Neural cell (in vitro differentiated cells): Measurements from ENCODE around the gene RAB42. TPM values are rescaled to one million over a fixed set of nuclear protein-coding genes. Genes with fewer than 3 reads are reported as not detected.

Source experiments
- polyA plus RNA-seq: library from polyadenylated mRNA; depleted of rRNA; stranded (reverse); fragments of >200 nt; gene quantifications from 2 replicates; pipeline ENCODE4 v1.2.3, GENCODE V29; 2014
- small RNA-seq, 3 experiments: library from RNA; depleted of rRNA; stranded (forward); fragments of <200 nt; gene quantifications; one replicate each; pipeline ENCODE3, GENCODE V24; 2012

The RAB42 gene
- polyA plus RNA-seq, 1 donor from 2014 or later: not detected

Small RNA genes within 50 kb of the gene (small RNA-seq; reads per million reads assigned to genes)
- gene SNORA16A (0 reads per million in 3 experiments), gene SNORA44 (0 reads per million in 3 experiments), gene SNORA61 (0 reads per million in 3 experiments), gene SNORD99 (175 to 245 (median 209) reads per million in 3 experiments)

Other genes with a start within 250 kb of the RAB42 start
- gene PHACTR4, start 222.5 kb upstream of the RAB42 start, polyA plus RNA-seq: 7.8 and 7.9 TPM in 2 replicates
- gene RCC1, start 86.2 kb upstream of the RAB42 start, polyA plus RNA-seq: 13.1 and 15.3 TPM in 2 replicates
- 80.8 and 91.6 TPM in 2 replicates for gene TRNAU1AP, start 39.2 kb upstream of the RAB42 start, polyA plus RNA-seq
- 49.0 and 59.3 TPM in 2 replicates for gene TAF12, start 50.8 kb downstream of the RAB42 start, polyA plus RNA-seq
- gene RNU11, start 56.3 kb downstream of the RAB42 start, polyA plus RNA-seq: not detected in 2 replicates
- gene GMEB1, start 76.5 kb downstream of the RAB42 start, polyA plus RNA-seq: 4.9 and 5.8 TPM in 2 replicates
- 78.4 and 90.2 TPM in 2 replicates for gene YTHDF2, start 144.7 kb downstream of the RAB42 start, polyA plus RNA-seq
- 0.09 TPM in 1 of 2 replicates, not detected in the other for gene OPRD1, start 219.9 kb downstream of the RAB42 start, polyA plus RNA-seq